Parathyroid adenoma (tissue), 2 donors: Measurements from ENCODE around the gene GAS7.
"Not testable (repeated sequence)": the region's sequence is repeated elsewhere in the genome, so short reads cannot be mapped to it uniquely, and the experiment has no call there.

Experiments used
- H2AFZ ChIP-seq: fragments of 300-600 bp; sonication (generic); one replicate; pipeline ENCODE4 v1.7.0; 2017; ENCODE audit warnings: antibody characterized with exemption, mild to moderate bottlenecking
- H3K27ac ChIP-seq: fragments of 300-600 bp; sonication (generic); one replicate; pipeline ENCODE4 v1.7.0; 2017
- H3K27me3 ChIP-seq: fragments of 300-600 bp; sonication (generic); one replicate; pipeline ENCODE4 v1.7.0; 2017; ENCODE audit warnings: low read length; ENCODE audit not compliant: control insufficient read depth, insufficient read depth
- H3K36me3 ChIP-seq: fragments of 300-600 bp; sonication (generic); one replicate; pipeline ENCODE4 v1.7.0; 2017; ENCODE audit warnings: low read length; ENCODE audit not compliant: control insufficient read depth, insufficient read depth
- H3K4me1 ChIP-seq: fragments of 300-600 bp; sonication (generic); one replicate; pipeline ENCODE4 v1.7.0; 2017; ENCODE audit warnings: control low read depth
- H3K4me2 ChIP-seq: fragments of 300-600 bp; sonication (generic); one replicate; pipeline ENCODE4 v1.7.0; 2017; ENCODE audit warnings: low read length
- H3K4me3 ChIP-seq: fragments of 300-600 bp; sonication (generic); one replicate; pipeline ENCODE4 v1.7.0; 2017; ENCODE audit warnings: low read depth, low read length
- H3K79me2 ChIP-seq: fragments of 300-600 bp; sonication (generic); one replicate; pipeline ENCODE4 v1.7.0; 2017; ENCODE audit warnings: control low read depth
- H3K9ac ChIP-seq: fragments of 300-600 bp; sonication (generic); one replicate; pipeline ENCODE4 v1.7.0; 2017; ENCODE audit warnings: mild to moderate bottlenecking
- H3K9me3 ChIP-seq: fragments of 300-600 bp; sonication (generic); one replicate; pipeline ENCODE4 v1.7.0; 2017; ENCODE audit warnings: low read length; ENCODE audit not compliant: control insufficient read depth
- TF ChIP-seq, protein P1 (sequence below): fragments of 300-600 bp; sonication (generic); IDR thresholded peaks from one replicate; pipeline ENCODE4 v1.7.0; 2017; ENCODE audit warnings: antibody characterized with exemption, mild to moderate bottlenecking
- donor health status: primary hyperparathyroidism.

GAS7 gene

GRCh38 chr17:10003705-10004104 lies 194.7 kb downstream of the GAS7 start:
- Histone ChIP-seq H2AFZ (no peak overlapping the region), H3K36me3 (no peaks in the 10 kb centered on the region), H3K79me2 (no peaks in the 10 kb centered on the region), H3K27ac (no peak overlapping the region), H3K9me3 (no peaks in the 10 kb centered on the region), H3K4me1 (no peaks in the 10 kb centered on the region), H3K4me2 (no peak overlapping the region), H3K27me3 (no peaks in the 10 kb centered on the region), H3K4me3 (no peak overlapping the region), H3K9ac (no peak overlapping the region)
- TF ChIP-seq, protein P1, sequence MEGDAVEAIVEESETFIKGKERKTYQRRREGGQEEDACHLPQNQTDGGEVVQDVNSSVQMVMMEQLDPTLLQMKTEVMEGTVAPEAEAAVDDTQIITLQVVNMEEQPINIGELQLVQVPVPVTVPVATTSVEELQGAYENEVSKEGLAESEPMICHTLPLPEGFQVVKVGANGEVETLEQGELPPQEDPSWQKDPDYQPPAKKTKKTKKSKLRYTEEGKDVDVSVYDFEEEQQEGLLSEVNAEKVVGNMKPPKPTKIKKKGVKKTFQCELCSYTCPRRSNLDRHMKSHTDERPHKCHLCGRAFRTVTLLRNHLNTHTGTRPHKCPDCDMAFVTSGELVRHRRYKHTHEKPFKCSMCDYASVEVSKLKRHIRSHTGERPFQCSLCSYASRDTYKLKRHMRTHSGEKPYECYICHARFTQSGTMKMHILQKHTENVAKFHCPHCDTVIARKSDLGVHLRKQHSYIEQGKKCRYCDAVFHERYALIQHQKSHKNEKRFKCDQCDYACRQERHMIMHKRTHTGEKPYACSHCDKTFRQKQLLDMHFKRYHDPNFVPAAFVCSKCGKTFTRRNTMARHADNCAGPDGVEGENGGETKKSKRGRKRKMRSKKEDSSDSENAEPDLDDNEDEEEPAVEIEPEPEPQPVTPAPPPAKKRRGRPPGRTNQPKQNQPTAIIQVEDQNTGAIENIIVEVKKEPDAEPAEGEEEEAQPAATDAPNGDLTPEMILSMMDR: no peak

- H3K4me3 ChIP-seq, H2AFZ ChIP-seq, H3K4me2 ChIP-seq, H3K4me1 ChIP-seq, H3K9me3 ChIP-seq, H3K36me3 ChIP-seq, H3K9ac ChIP-seq, H3K27ac ChIP-seq, H3K27me3 ChIP-seq, H3K79me2 ChIP-seq: not testable (repeated sequence)
Observed at GRCh38 chr17:10002567-10003360, 195.6 kb downstream of the GAS7 start.

GRCh38 chr17:10001306-10001873 lies 197.0 kb downstream of the GAS7 start:
- H3K27me3 ChIP-seq: no peaks in the 10 kb centered on the region
- H3K36me3 ChIP-seq: no peaks in the 10 kb centered on the region
- H2AFZ ChIP-seq: no peak overlapping the region
- no peaks in the 10 kb centered on the region for H3K4me1 ChIP-seq
- no peak overlapping the region for H3K4me3 ChIP-seq
- H3K4me2 ChIP-seq: no peak overlapping the region
- no peaks in the 10 kb centered on the region for H3K79me2 ChIP-seq
- H3K9ac ChIP-seq: no peak overlapping the region
- no peak overlapping the region for H3K27ac ChIP-seq
- H3K9me3 ChIP-seq: no peaks in the 10 kb centered on the region
- TF ChIP-seq, protein P1: no peak

DNA sequence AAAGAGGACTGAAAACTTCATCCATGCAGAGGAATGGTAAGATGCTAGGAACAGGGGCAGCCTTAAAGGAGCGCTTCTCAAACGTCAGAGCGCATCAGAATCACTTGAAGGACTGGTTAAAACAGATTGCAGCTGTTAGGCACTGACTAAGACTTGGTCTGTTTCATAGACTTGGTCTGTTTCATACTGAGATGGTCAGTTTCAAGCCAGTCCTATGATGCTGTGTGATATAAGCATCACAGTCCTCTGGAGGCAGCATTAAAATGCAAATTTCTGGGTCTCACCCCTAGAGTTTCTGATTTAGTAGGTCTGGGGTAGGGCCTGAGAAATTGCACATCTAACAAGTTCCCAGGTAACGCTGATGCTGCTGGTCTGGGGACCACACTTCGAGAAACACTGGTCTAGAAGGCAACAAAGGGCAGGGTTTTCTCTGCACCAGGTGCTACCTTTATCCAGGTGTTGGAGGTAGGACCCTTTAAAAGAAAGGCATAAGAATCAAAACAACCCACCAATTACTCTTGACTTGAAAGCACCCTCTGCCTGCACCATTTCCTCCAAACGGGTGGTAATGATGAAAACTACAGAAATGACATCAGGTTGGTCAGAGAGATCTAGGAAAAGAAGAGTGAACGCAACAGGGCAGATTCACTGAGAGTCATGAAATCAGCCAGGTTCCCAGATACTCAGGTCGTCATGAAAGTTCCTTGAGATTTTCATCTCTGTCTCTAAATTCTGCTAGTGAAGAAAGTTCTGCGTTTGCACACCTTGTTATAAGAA lies 198.3 kb downstream of the GAS7 start:
- no peak overlapping the region for H3K9ac ChIP-seq
- no peak overlapping the region for H3K4me3 ChIP-seq
- no peaks in the 10 kb centered on the region for H3K9me3 ChIP-seq
- no peak overlapping the region for H3K27ac ChIP-seq
- no peaks in the 10 kb centered on the region for H3K36me3 ChIP-seq
- TF ChIP-seq, protein P1: no peak
- no peaks in the 10 kb centered on the region for H3K27me3 ChIP-seq
- no peaks in the 10 kb centered on the region for H3K4me1 ChIP-seq
- no peak overlapping the region for H3K4me2 ChIP-seq
- no peak overlapping the region for H2AFZ ChIP-seq
- no peaks in the 10 kb centered on the region for H3K79me2 ChIP-seq

DNA sequence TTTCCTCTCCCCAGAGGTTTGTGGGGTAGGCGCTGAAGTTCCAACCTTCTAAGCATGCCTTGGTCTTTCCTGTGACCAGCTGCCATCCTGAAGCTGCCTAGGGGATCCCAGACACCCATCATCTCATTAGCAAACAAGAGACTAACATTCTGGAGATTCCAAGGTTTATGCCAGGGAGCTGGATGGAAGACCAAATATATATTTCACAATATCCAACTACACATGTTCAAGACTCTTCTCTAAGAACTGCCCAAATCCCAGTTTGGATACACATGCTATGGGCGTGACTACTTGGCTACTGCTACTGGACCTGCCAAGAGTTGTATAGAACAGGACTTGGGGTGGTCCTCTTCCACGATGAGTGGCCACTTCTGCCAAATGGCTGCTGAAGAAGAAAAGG lies 200.3 kb downstream of the GAS7 start:
- H3K4me3 ChIP-seq: no peak overlapping the region
- H3K36me3 ChIP-seq: no peaks in the 10 kb centered on the region
- H3K79me2 ChIP-seq: no peaks in the 10 kb centered on the region
- no peaks in the 10 kb centered on the region for H3K9me3 ChIP-seq
- no peak overlapping the region for H3K4me2 ChIP-seq
- no peak overlapping the region for H3K27ac ChIP-seq
- TF ChIP-seq, protein P1: no peak
- H2AFZ ChIP-seq: no peak overlapping the region
- H3K27me3 ChIP-seq: no peaks in the 10 kb centered on the region
- H3K9ac ChIP-seq: no peak overlapping the region
- H3K4me1 ChIP-seq: no peaks in the 10 kb centered on the region
